MCF 10A (cell line): Measurements from ENCODE around the gene KIFC1. TPM values are rescaled to one million over a fixed set of nuclear protein-coding genes. Genes with fewer than 3 reads are reported as not detected.

Experiments
- BruUV-seq: library from RNA; stranded (reverse); fragments of 400-500 nt; replicated peaks from 2 replicates; lab custom pipeline; 2021; lab: Mats Ljungman, UMichigan
- CTCF ChIA-PET: fragments of 300-600 bp; sonication (Branson Sonifier 250); formaldehyde crosslinking; extraction: SDS; loops from one replicate; lab custom pipeline; 2021; ENCODE audit warnings: antibody characterized with exemption, inconsistent platforms; lab: Yijun Ruan, JAX
- POLR2A ChIA-PET: fragments of 300-600, 350-650 bp; sonication (Branson Sonifier 250); formaldehyde crosslinking; extraction: SDS; loops from one replicate; lab custom pipeline; 2020; ENCODE audit warnings: antibody characterized with exemption, inconsistent platforms; lab: Yijun Ruan, JAX
- DNase-seq: peaks from one replicate; pipeline ENCODE4 v3.0.0-alpha.2; 2018; ENCODE audit not compliant: unreplicated experiment
- H3K27ac Mint-ChIP-seq: one replicate; pipeline ENCODE4 v1.8.0; 2022; ENCODE audit warnings: mild to moderate bottlenecking, low read depth, mixed read lengths; ENCODE audit not compliant: unreplicated experiment
- H3K27me3 Mint-ChIP-seq: one replicate; pipeline ENCODE4 v1.8.0; 2022; ENCODE audit warnings: mixed read lengths; ENCODE audit not compliant: insufficient read depth, unreplicated experiment
- H3K36me3 Mint-ChIP-seq: one replicate; pipeline ENCODE4 v1.8.0; 2022; ENCODE audit warnings: mild to moderate bottlenecking, moderate library complexity, mixed read lengths; ENCODE audit not compliant: insufficient read depth, unreplicated experiment
- H3K4me1 Mint-ChIP-seq: one replicate; pipeline ENCODE4 v1.8.0; 2022; ENCODE audit warnings: mixed read lengths; ENCODE audit not compliant: insufficient read depth, unreplicated experiment
- H3K4me3 Mint-ChIP-seq: one replicate; pipeline ENCODE4 v1.8.0; 2022; ENCODE audit warnings: mild to moderate bottlenecking, moderate library complexity, mixed read lengths; ENCODE audit not compliant: unreplicated experiment
- H3K9me3 Mint-ChIP-seq: one replicate; pipeline ENCODE4 v1.8.0; 2022; ENCODE audit warnings: mixed read lengths; ENCODE audit not compliant: unreplicated experiment
- CTCF ChIP-seq: fragments of 200-600 bp; IDR thresholded peaks from one replicate; pipeline ENCODE4 v1.8.0; 2022; ENCODE audit warnings: antibody characterized with exemption, mild to moderate bottlenecking; ENCODE audit not compliant: unreplicated experiment
- intact Hi-C: fragments of 100-400 bp; cut with micrococcal nuclease; formaldehyde crosslinking; loops from 2 replicates; pipeline ENCODE4 v1.14.1; 2022
- total RNA-seq: library from RNA; stranded (reverse); gene quantifications from 2 replicates; pipeline ENCODE4 v1.2.3, GENCODE V29; 2022

The KIFC1 gene
- total RNA-seq, 1 experiment from 2014 or later: 27.1 TPM

GRCh38 chr6:33432546-33432945, 40.9 kb downstream of the KIFC1 start:
- Mint-ChIP-seq H3K27ac (no peak overlapping the region), H3K9me3 (no peaks in the 10 kb centered on the region), H3K4me3 (no peak overlapping the region), H3K36me3 (peaks cover 10% of the 10 kb centered on the region), H3K27me3 (no peaks in the 10 kb centered on the region), H3K4me1 (peaks cover 33% of the 10 kb centered on the region)
- no peak for TF ChIP-seq CTCF
- intact Hi-C loops: no loop called here
- BruUV-seq: no TSS peak
- DNase-seq: no peak
- ChIA-PET CTCF (interaction anchor here (0.6 kb wide), 1 partner anchor 58 kb away, joined by 3 read pairs; no protein-coding TSS in a partner anchor), POLR2A (no interaction called here)

GRCh38 chr6:33433001-33433543, 41.4 kb downstream of the KIFC1 start:
- Mint-ChIP-seq H3K27me3 (no peaks in the 10 kb centered on the region), H3K27ac (no peak overlapping the region), H3K4me1 (peaks cover 33% of the 10 kb centered on the region), H3K36me3 (peaks cover 10% of the 10 kb centered on the region), H3K9me3 (no peaks in the 10 kb centered on the region), H3K4me3 (no peak overlapping the region)
- intact Hi-C loops: no loop called here
- ChIA-PET CTCF (no interaction called here), POLR2A (no interaction called here)
- no peak for DNase-seq
- TF ChIP-seq CTCF: no peak
- BruUV-seq: no TSS peak

- H3K4me3 Mint-ChIP-seq: no peak overlapping the region
- BruUV-seq: no TSS peak
- peak overlapping the region; percentile 21 for H3K27ac Mint-ChIP-seq
- POLR2A ChIA-PET: no interaction called here
- H3K9me3 Mint-ChIP-seq: no peaks in the 10 kb centered on the region
- peaks cover 10% of the 10 kb centered on the region for H3K36me3 Mint-ChIP-seq
- CTCF ChIA-PET: no interaction called here
- H3K4me1 Mint-ChIP-seq: peaks cover 29% of the 10 kb centered on the region
- DNase-seq: no peak
- no peaks in the 10 kb centered on the region for H3K27me3 Mint-ChIP-seq
- intact Hi-C loops: no loop called here
- no peak for TF ChIP-seq CTCF
These were observed 42.0 kb downstream of the KIFC1 start for GRCh38 chr6:33433544-33434191.

- BruUV-seq: no TSS peak
These were observed 43.3 kb downstream of the KIFC1 start for GRCh38 chr6:33434961-33435360.

More at GRCh38 chr6:33434961-33435360, 43.3 kb downstream of the KIFC1 start:
- TF ChIP-seq CTCF: no peak
- intact Hi-C loops: no loop called here
- DNase-seq: no peak
- ChIA-PET POLR2A (no interaction called here), CTCF (no interaction called here)
- Mint-ChIP-seq H3K4me1 (peaks cover 16% of the 10 kb centered on the region), H3K27me3 (no peaks in the 10 kb centered on the region), H3K9me3 (no peaks in the 10 kb centered on the region), H3K4me3 (no peak overlapping the region), H3K27ac (no peak overlapping the region), H3K36me3 (peaks cover 10% of the 10 kb centered on the region)
